HepG2 (cell line): ENCODE results near the gene IQCK. TPM values are rescaled to one million over a fixed set of nuclear protein-coding genes. Genes with fewer than 3 reads are reported as not detected.
A peak's percentile ranks its signal among the peaks of the same experiment; 100 is the strongest.

ENCODE experiments used
- ASH2L ChIP-seq: fragments of 300-600, 200-600 bp; sonication (generic); IDR thresholded peaks from 2 replicates; pipeline ENCODE4 v1.7.0; 2017; ENCODE audit warnings: low read depth, mild to moderate bottlenecking, moderate library complexity, mixed read lengths, low read length; ENCODE audit not compliant: insufficient read length
- ATF7 ChIP-seq, 2 experiments: fragments of 450-650 bp in 1 of 2; sonication (generic) in 1 of 2; formaldehyde crosslinking in 1 of 2; IDR thresholded peaks; 2 replicates each; pipeline versions ENCODE4 v1.4.0 to v1.6.1; 2016 to 2020; ENCODE audit warnings: antibody characterized with exemption in 1 of 2, mild to moderate bottlenecking in 1 of 2, missing genetic modification reagents in 1 of 2
- HNF1A ChIP-seq, 2 experiments: sonication (generic) in 1 of 2; formaldehyde crosslinking in 1 of 2; IDR thresholded peaks; 2 replicates each; pipeline versions ENCODE4 v1.4.0 to v1.6.1; 2016 to 2020; ENCODE audit warnings: borderline replicate concordance in 1 of 2, low read depth in 1 of 2, mild to moderate bottlenecking in 1 of 2, missing genetic modification reagents in 1 of 2
- HNF4A ChIP-seq: sonication (generic); formaldehyde crosslinking; IDR thresholded peaks from 2 replicates; pipeline ENCODE4 v1.4.0; 2020; ENCODE audit warnings: missing genetic modification reagents
- ISX ChIP-seq: sonication (generic); formaldehyde crosslinking; conservative IDR thresholded peaks from 2 replicates; pipeline ENCODE4 v1.5.0; 2020; ENCODE audit warnings: missing genetic modification reagents
- JUND ChIP-seq: sonication (generic); formaldehyde crosslinking; IDR thresholded peaks from 2 replicates; pipeline ENCODE4 v1.8.0; 2022; ENCODE audit warnings: mild to moderate bottlenecking, missing genetic modification reagents
- MYC ChIP-seq: sonication (generic); formaldehyde crosslinking; IDR thresholded peaks from 2 replicates; pipeline ENCODE4 v1.9.0; 2021; ENCODE audit warnings: missing genetic modification reagents, borderline replicate concordance
- RBFOX2 ChIP-seq: fragments of 200-400 bp; formaldehyde crosslinking; IDR thresholded peaks from 2 replicates; pipeline ENCODE4 v1.6.1; 2017; ENCODE audit warnings: low read depth, mild to moderate bottlenecking, low read length
- THAP11 ChIP-seq: IDR thresholded peaks from 2 replicates; pipeline ENCODE4 v1.6.1; 2016; ENCODE audit warnings: missing biosample characterization, missing genetic modification reagents
- YEATS2 ChIP-seq: sonication (generic); formaldehyde crosslinking; IDR thresholded peaks from 2 replicates; pipeline ENCODE4 v1.4.0; 2020; ENCODE audit warnings: missing genetic modification reagents, borderline replicate concordance
- ZMYM3 ChIP-seq: sonication (generic); formaldehyde crosslinking; IDR thresholded peaks from 2 replicates; pipeline ENCODE4 v1.5.1; 2020; ENCODE audit warnings: mild to moderate bottlenecking, missing genetic modification reagents
- ZNF136 ChIP-seq: sonication (generic); formaldehyde crosslinking; IDR thresholded peaks from 2 replicates; pipeline ENCODE4 v1.8.1; 2022; ENCODE audit warnings: low read depth, mild to moderate bottlenecking, moderate library complexity, missing genetic modification reagents
- ZNF616 ChIP-seq: sonication (generic); formaldehyde crosslinking; IDR thresholded peaks from 2 replicates; pipeline ENCODE4 v1.5.0; 2020; ENCODE audit warnings: low read depth, mild to moderate bottlenecking, missing genetic modification reagents
- ZNF670 ChIP-seq: sonication (generic); formaldehyde crosslinking; IDR thresholded peaks from 2 replicates; pipeline ENCODE4 v1.8.0; 2022; ENCODE audit warnings: mild to moderate bottlenecking, missing genetic modification reagents, borderline replicate concordance
- ZNF768 ChIP-seq: sonication (generic); formaldehyde crosslinking; IDR thresholded peaks from 2 replicates; pipeline ENCODE4 v1.4.0; 2020; ENCODE audit warnings: missing genetic modification reagents
- polyA plus RNA-seq, 8 experiments: library from polyadenylated mRNA; depleted of rRNA in 3 of 8; stranded (reverse) in 7 of 8; unstranded in 1 of 8; fragments of >200 nt; fragmentation: Illumina TruSeq in 4 of 8; extraction: Trizol in 4 of 8; gene quantifications; 2 replicates each; pipeline versions ENCODE4 v1.2.1 to v1.2.3, GENCODE V29; 2011 to 2016; ENCODE audit warnings: low read depth in 4 of 8, missing spikeins in 1 of 8, mixed read lengths in 1 of 8; ENCODE audit not compliant: insufficient read depth in 1 of 8
- total RNA-seq, 5 experiments: library from RNA; depleted of rRNA; stranded (reverse); fragments of >200 nt; fragmentation: Illumina TruSeq; extraction: Trizol; gene quantifications; 2 replicates each; pipeline ENCODE4 v1.2.3, GENCODE V29; 2016; ENCODE audit warnings: low read depth in 1 of 5
- TF ChIP-seq, protein P1 (sequence below): sonication (generic); formaldehyde crosslinking; IDR thresholded peaks from 2 replicates; pipeline ENCODE4; 2020; ENCODE audit warnings: missing genetic modification reagents, mild to moderate bottlenecking, borderline replicate concordance
- TF ChIP-seq, protein P2 (sequence below): sonication (generic); formaldehyde crosslinking; IDR thresholded peaks from 2 replicates; pipeline ENCODE4 v1.9.0; 2022; ENCODE audit warnings: low read depth, missing genetic modification reagents
- TF ChIP-seq, protein P3 (sequence below): sonication (generic); formaldehyde crosslinking; IDR thresholded peaks from 2 replicates; pipeline ENCODE4 v1.8.0; 2023; ENCODE audit warnings: mild to moderate bottlenecking, missing genetic modification reagents

Gene IQCK
- total and polyA plus RNA-seq, 2 of the 13 experiments (the other 11 are each of a cell fraction or from before 2014, with no cell fraction given) = 5.1 to 7.3 TPM

DNA sequence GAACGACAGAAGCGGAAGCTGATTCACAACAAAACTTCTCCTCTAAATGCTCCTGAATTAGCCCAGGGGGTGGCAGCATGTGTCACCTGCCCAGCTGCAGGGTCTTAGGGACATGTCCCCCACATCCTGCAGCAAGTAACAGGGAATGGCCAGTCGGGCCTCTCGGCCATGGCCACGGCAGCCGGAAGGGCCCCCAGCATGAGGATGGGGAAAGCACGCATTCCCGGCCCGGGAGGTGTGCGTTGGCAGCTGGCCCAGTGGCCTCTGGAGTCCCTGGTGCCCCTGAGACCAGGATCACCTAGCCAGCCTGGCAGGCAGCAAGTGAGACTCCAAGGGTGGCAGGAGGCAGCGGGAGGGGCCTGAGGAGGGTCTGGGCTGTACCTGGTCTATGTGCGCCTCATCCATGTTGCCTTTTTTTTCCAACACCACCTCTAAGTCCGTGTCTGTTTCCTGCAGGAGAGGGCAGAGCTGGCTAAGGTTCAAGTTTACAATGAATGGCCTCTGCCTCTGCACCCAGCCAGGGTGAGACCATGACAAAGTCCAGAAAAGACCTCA lies 7.0 kb upstream of the IQCK start (continued):
- TF ChIP-seq, protein P1, sequence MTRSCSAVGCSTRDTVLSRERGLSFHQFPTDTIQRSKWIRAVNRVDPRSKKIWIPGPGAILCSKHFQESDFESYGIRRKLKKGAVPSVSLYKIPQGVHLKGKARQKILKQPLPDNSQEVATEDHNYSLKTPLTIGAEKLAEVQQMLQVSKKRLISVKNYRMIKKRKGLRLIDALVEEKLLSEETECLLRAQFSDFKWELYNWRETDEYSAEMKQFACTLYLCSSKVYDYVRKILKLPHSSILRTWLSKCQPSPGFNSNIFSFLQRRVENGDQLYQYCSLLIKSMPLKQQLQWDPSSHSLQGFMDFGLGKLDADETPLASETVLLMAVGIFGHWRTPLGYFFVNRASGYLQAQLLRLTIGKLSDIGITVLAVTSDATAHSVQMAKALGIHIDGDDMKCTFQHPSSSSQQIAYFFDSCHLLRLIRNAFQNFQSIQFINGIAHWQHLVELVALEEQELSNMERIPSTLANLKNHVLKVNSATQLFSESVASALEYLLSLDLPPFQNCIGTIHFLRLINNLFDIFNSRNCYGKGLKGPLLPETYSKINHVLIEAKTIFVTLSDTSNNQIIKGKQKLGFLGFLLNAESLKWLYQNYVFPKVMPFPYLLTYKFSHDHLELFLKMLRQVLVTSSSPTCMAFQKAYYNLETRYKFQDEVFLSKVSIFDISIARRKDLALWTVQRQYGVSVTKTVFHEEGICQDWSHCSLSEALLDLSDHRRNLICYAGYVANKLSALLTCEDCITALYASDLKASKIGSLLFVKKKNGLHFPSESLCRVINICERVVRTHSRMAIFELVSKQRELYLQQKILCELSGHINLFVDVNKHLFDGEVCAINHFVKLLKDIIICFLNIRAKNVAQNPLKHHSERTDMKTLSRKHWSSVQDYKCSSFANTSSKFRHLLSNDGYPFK (CRISPR knock-in tag) = 0 out of 2 replicates have a peak, but pooled peaks have one; percentile 7
- no peak for TF ChIP-seq THAP11 (CRISPR knock-in tag)
- TF ChIP-seq ZNF616 (CRISPR knock-in tag) = no peak
- peak; percentile 61; the same call in 1 of the 2 replicates for TF ChIP-seq ZNF768 (CRISPR knock-in tag)
- TF ChIP-seq HNF4A (CRISPR knock-in tag) = peak; percentile 61
- peak; percentile 36; the same call in 1 of the 2 replicates for TF ChIP-seq JUND
- no peak for TF ChIP-seq ISX (CRISPR knock-in tag)
- 0 out of 2 replicates have a peak, but pooled peaks have one; percentile 20 for TF ChIP-seq ZMYM3 (CRISPR knock-in tag)
- TF ChIP-seq, protein P2, sequence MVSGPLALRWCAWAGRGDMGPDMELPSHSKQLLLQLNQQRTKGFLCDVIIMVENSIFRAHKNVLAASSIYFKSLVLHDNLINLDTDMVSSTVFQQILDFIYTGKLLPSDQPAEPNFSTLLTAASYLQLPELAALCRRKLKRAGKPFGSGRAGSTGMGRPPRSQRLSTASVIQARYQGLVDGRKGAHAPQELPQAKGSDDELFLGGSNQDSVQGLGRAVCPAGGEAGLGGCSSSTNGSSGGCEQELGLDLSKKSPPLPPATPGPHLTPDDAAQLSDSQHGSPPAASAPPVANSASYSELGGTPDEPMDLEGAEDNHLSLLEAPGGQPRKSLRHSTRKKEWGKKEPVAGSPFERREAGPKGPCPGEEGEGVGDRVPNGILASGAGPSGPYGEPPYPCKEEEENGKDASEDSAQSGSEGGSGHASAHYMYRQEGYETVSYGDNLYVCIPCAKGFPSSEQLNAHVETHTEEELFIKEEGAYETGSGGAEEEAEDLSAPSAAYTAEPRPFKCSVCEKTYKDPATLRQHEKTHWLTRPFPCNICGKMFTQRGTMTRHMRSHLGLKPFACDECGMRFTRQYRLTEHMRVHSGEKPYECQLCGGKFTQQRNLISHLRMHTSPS (CRISPR knock-in tag) = peak; percentile 85
- TF ChIP-seq ZNF136 (CRISPR knock-in tag) = no peak
- peak; percentile 66 for TF ChIP-seq RBFOX2
- no peak for TF ChIP-seq YEATS2
- TF ChIP-seq MYC (CRISPR knock-in tag) = peak; percentile 38; the same call in 1 of the 2 replicates
- TF ChIP-seq HNF1A (IDR thresholded peaks at IDR 0.05; ENCODE audit: low read depth) = no peak
- 0 out of 2 replicates have a peak, but pooled peaks have one; percentile 44 for TF ChIP-seq HNF1A (CRISPR knock-in tag; IDR thresholded peaks at IDR 0.05; ENCODE audit: borderline replicate concordance)
- TF ChIP-seq, protein P3, sequence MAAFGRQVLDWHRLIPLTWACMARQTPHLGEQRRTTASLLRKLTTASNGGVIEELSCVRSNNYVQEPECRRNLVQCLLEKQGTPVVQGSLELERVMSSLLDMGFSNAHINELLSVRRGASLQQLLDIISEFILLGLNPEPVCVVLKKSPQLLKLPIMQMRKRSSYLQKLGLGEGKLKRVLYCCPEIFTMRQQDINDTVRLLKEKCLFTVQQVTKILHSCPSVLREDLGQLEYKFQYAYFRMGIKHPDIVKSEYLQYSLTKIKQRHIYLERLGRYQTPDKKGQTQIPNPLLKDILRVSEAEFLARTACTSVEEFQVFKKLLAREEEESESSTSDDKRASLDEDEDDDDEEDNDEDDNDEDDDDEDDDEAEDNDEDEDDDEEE (CRISPR knock-in tag) = 0 out of 2 replicates have a peak, but pooled peaks have one; percentile 5
- peak; percentile 41 for TF ChIP-seq ASH2L
- no peak for TF ChIP-seq ZNF670
- TF ChIP-seq ATF7 (IDR thresholded peaks at IDR 0.05) = no peak
- TF ChIP-seq ATF7 (CRISPR knock-in tag; IDR thresholded peaks at IDR 0.05) = peak; percentile 25; the same call in 1 of the 2 replicates
